Aorta (tissue), 5 donors: ENCODE data around the gene CXCL11. TPM values are rescaled to one million over a fixed set of nuclear protein-coding genes. Genes with fewer than 3 reads are reported as not detected.

ENCODE experiments used
- ATAC-seq: fragments of 200-7000 bp; cut with Tn5 transposase; one replicate; pipeline ENCODE4 v1.9.1; 2022; ENCODE audit warnings: moderate library complexity; ENCODE audit not compliant: low FRiP score
- DNase-seq, 2 donors: peaks; one replicate each; pipeline ENCODE4 v3.0.0-alpha.2; 2020
- H3K27ac ChIP-seq, 2 donors: one replicate each; pipeline ENCODE4 v1.5.1; 2013; ENCODE audit warnings: low read length in 2 of 2, mild to moderate bottlenecking in 2 of 2, moderate library complexity in 2 of 2, control low read depth in 1 of 2, inconsistent platforms in 1 of 2, low read depth in 1 of 2
- H3K27me3 ChIP-seq, 2 donors: one replicate each; pipeline ENCODE4 v1.6.1; 2013; ENCODE audit warnings: control low read depth in 1 of 2, low read length in 1 of 2, mild to moderate bottlenecking in 1 of 2, moderate library complexity in 1 of 2; ENCODE audit not compliant: insufficient read depth in 2 of 2, control insufficient read depth in 1 of 2
- H3K36me3 ChIP-seq, 2 donors: one replicate each; pipeline ENCODE4 v1.6.1; 2013; ENCODE audit warnings: control low read depth in 1 of 2, low read length in 1 of 2, mild to moderate bottlenecking in 1 of 2; ENCODE audit not compliant: insufficient read depth in 2 of 2, control insufficient read depth in 1 of 2
- H3K4me1 ChIP-seq, 2 donors: one replicate each; pipeline ENCODE4 v1.6.1; 2013; ENCODE audit warnings: low read length in 2 of 2, control low read depth in 1 of 2, mild to moderate bottlenecking in 1 of 2, moderate library complexity in 1 of 2; ENCODE audit not compliant: insufficient read depth in 2 of 2, control insufficient read depth in 1 of 2
- H3K4me3 ChIP-seq, 2 donors: one replicate each; pipeline ENCODE4 v1.5.1; 2013; ENCODE audit warnings: low read length in 2 of 2, control low read depth in 1 of 2, mild to moderate bottlenecking in 1 of 2
- H3K9me3 ChIP-seq: one replicate; pipeline ENCODE4 v1.6.1; 2013; ENCODE audit warnings: mild to moderate bottlenecking, low read length; ENCODE audit not compliant: control insufficient read depth
- WGBS, 2 donors: extraction: QIAGEN DNeasy Blood & Tissue Kit; methylation state at CpG; one replicate each; pipeline ENCODE4 v1.1.7; 2013; 5-methylcytosine and 5-hydroxymethylcytosine counted together
- intact Hi-C, 2 donors: fragments of 100-400 bp; cut with DNase I; formaldehyde crosslinking; loops; one replicate each; pipeline versions ENCODE4 v1.14.2 to v1.15.0; 2022
- polyA plus RNA-seq, 2 donors: library from polyadenylated mRNA; stranded (reverse); fragments of 200-250 nt; gene quantifications; one replicate each; pipeline ENCODE4 v1.2.3, GENCODE V29; 2013
- total RNA-seq, 2 donors: library from RNA; stranded (reverse); fragmentation: NEBNext Ultra II Directional; extraction: Animal tissue kit (Norgen Biotek cat#: 25700); gene quantifications; one replicate each; pipeline ENCODE4 v1.2.1, GENCODE V29; 2021
- donor health status: healthy with polysubstance abuse.
- donor health status: Bipolar disorder and iron deficiency.
- donor health status: DM: no; HTN: no; CAD: no.
- donor health status: DM: no; HTN: no; CAD: no.
- donor health status: DM: yes; HTN: yes; CAD: no.

CXCL11 gene
- total and polyA plus RNA-seq, 4 donors = 0.23 to 2.3 (median 0.45) TPM

DNA sequence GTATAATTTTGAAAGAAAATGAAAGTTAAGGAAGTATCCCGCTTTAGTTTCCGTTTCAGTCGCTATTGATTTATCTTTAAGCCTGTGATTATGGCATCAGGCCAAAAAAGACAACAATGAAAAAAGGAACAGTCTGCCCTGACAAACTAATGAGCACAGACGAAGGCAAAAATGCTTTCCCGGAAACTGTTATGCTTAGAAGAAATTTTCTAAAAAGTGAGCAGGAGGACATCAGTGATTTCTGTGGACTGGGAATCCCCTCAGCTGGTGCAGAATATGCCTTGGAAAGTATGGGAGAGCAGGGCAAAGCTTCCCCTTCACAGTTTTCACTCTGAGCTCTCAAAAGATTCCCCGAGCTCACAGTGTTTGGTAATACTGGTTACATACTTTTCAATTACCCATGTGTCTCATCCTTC is 7.5 kb downstream of the CXCL11 start:
- DNase-seq (no peak), ATAC-seq (peak; percentile 41)
- H3K4me3 ChIP-seq = no peak overlapping the region
- no peak overlapping the region for H3K27ac ChIP-seq
- H3K9me3 ChIP-seq = no peaks in the 10 kb centered on the region
- no peaks in the 10 kb centered on the region for H3K27me3 ChIP-seq
- no peaks in the 10 kb centered on the region for H3K36me3 ChIP-seq
- H3K4me1 ChIP-seq = no peaks in the 10 kb centered on the region
- WGBS, 2 donors = 7 to 13% methylated on average over 6 of the region's 6 CpGs
- intact Hi-C loops = no loop called here

DNA sequence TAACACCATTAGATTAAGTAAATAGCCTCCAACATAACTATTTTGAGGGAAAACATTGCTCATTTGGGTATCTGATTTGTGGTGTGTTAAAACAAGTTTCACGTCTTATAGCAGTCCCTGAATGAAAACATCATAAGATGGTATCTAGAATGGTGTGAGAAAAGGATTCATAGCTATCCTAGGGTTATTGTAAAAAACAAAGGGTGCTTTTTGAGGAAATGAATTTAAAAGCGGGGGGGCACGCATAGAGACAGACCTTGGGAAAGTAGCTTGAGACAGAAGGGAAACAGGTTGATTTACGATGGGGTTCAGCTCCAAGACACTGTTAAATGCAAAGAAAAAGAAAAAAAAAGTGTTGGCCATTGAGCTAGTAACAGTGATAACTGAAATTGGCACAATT is 11.8 kb downstream of the CXCL11 start:
- intact Hi-C loops = no loop called here
- H3K9me3 ChIP-seq = no peaks in the 10 kb centered on the region
- H3K4me3 ChIP-seq = no peak overlapping the region

GRCh38 chr4:76023389-76023788 is 12.5 kb downstream of the CXCL11 start, which contains the start of gene CXCL10:
TSS of gene CXCL10 (minus strand) at chr4:76023497. CDS start at chr4:76023431, 66 bp downstream.
- Histone ChIP-seq H3K4me1 (no peaks in the 10 kb centered on the region), H3K27me3 (no peaks in the 10 kb centered on the region), H3K4me3 (no peak within 1 kb of the TSS), H3K9me3 (no peaks in the 10 kb centered on the region), H3K36me3 (no peaks in the 10 kb centered on the region), H3K27ac (no peak within 1 kb of the TSS)
- no peak for DNase-seq
- ATAC-seq = no peak
- intact Hi-C loops = no loop called here
- WGBS, 2 donors = 7 to 15% methylated on average over 3 of the region's 3 CpGs

More for the DNA sequence above, 11.8 kb downstream of the CXCL11 start:
- Histone ChIP-seq H3K27ac (no peak overlapping the region), H3K36me3 (no peaks in the 10 kb centered on the region), H3K27me3 (no peaks in the 10 kb centered on the region), H3K4me1 (no peaks in the 10 kb centered on the region)
- 81 to 85% methylated on average over 4 of the region's 4 CpGs for WGBS, 2 donors
- DNase-seq (no peak), ATAC-seq (no peak)

DNA sequence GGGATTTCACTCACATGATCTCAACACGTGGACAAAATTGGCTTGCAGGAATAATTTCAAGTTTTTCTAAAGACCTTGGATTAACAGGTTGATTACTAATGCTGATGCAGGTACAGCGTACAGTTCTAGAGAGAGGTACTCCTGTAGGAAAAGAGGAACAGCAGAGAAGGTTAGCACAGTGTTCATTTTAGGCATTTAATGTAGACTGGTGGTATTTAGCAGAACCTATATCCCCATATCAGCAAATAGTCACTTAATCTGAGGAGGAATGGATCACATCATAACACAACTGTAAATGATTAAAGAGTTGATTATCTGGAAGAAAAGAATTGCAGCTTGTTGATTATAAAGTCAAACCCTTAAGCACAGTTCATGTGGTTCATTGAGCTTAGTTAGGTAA is 13.2 kb downstream of the CXCL11 start:
- no peak for ATAC-seq
- no peak overlapping the region for H3K4me3 ChIP-seq
- intact Hi-C loops = no loop called here

GRCh38 chr4:76022031-76022430 is 13.8 kb downstream of the CXCL11 start:
- Histone ChIP-seq H3K27me3 (no peaks in the 10 kb centered on the region), H3K4me3 (no peak overlapping the region), H3K27ac (no peak overlapping the region), H3K4me1 (no peaks in the 10 kb centered on the region), H3K36me3 (no peaks in the 10 kb centered on the region), H3K9me3 (no peaks in the 10 kb centered on the region)
- intact Hi-C loops = no loop called here
- 83 to 87% methylated on average over 4 of the region's 4 CpGs for WGBS, 2 donors
- ATAC-seq (no peak), DNase-seq (no peak)

More for the DNA sequence above, 13.2 kb downstream of the CXCL11 start:
- H3K27me3 ChIP-seq = no peaks in the 10 kb centered on the region
- 83 to 86% methylated on average over 2 of the region's 2 CpGs for WGBS, 2 donors
- H3K36me3 ChIP-seq = no peaks in the 10 kb centered on the region
- H3K9me3 ChIP-seq = no peaks in the 10 kb centered on the region
- DNase-seq = no peak
- H3K4me1 ChIP-seq = no peaks in the 10 kb centered on the region
- no peak overlapping the region for H3K27ac ChIP-seq

DNA sequence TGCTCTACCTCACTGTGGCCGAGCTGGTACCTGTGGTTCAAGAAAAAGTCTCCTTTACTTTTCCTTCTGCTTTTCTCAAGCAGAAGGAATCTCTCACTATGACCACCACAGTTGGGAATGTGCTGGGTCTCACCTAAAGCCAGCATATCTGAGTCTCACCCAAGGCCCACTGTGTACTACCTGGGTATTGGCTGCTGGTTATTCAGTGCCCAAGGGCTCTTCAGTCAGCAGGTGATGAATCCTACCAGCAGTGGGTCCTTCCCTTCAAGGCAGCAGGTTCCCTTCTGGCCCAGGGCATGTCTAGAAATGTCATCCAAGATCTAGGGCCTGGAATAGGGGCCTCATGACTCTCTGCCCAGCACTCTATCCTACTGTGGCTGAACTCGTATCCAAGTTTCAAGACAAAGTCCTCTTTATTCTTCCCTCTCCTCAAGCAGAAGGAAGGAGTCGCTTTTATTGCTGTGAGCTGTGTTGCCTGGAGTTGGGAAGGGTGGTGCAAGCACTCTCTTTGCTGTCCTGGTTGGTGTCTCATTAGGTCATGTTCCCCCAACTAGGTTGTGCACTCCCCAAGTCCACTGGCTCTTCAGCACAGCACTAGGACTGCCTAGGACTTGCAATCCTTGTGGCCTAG is 18.7 kb downstream of the CXCL11 start:
- Histone ChIP-seq H3K4me3 (no peak overlapping the region), H3K9me3 (no peaks in the 10 kb centered on the region), H3K27ac (no peak overlapping the region), H3K36me3 (no peaks in the 10 kb centered on the region), H3K4me1 (no peaks in the 10 kb centered on the region), H3K27me3 (no peaks in the 10 kb centered on the region)
- DNase-seq (no peak), ATAC-seq (no peak)
- intact Hi-C loops = no loop called here
- 90 to 97% methylated on average over 3 of the region's 3 CpGs for WGBS, 2 donors

DNA sequence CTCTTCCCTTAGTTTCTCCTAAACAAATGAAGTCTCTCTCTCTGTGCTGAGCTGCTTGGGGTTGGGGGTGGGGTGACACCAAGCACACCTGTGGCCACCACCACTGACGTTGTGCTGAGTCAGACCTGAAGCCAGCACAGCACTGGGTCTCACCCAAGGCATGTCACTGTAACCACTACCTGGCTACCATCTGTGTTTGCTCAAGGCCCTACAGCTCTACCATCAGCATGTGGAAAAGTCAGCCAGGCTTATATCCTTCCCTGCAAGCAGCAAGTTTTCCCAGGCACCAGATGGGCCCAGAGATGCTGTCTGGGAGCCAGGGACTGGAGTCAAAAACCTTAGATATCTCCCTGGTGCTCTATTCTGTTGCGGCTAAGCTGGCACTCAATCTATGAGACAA is 19.5 kb downstream of the CXCL11 start:
- Histone ChIP-seq H3K27me3 (no peaks in the 10 kb centered on the region), H3K27ac (no peak overlapping the region), H3K36me3 (no peaks in the 10 kb centered on the region), H3K4me1 (no peaks in the 10 kb centered on the region), H3K4me3 (no peak overlapping the region), H3K9me3 (no peaks in the 10 kb centered on the region)
- DNase-seq (no peak), ATAC-seq (no peak)
- intact Hi-C loops = no loop called here
- WGBS, 2 donors = 89 to 90% methylated on average over 2 of the region's 2 CpGs

DNA sequence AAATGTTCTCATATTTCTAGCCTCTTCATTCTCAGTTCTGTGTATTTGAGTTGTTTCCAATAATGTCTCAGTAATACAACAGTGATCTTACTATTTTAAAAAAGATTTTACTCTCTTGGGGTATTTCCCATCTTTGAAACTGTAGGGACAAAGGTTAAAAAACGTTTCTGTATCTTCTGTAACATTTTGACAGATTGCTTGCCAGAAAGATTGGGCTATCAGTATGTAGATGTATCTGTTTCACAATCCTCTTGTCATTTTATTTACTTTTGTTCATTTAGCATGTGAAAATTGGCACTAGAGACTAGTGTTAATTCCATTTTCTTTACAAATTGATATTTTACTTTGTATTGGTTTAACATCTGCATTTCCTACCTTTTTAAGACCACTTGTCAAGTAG is 22.3 kb downstream of the CXCL11 start:
- no peaks in the 10 kb centered on the region for H3K36me3 ChIP-seq
- ATAC-seq = no peak
- H3K27me3 ChIP-seq = no peaks in the 10 kb centered on the region
- no peak overlapping the region for H3K4me3 ChIP-seq
- H3K4me1 ChIP-seq = no peaks in the 10 kb centered on the region
- intact Hi-C loops = no loop called here
- 19 to 26% methylated on average over 1 of the region's 1 CpG for WGBS, 2 donors
- DNase-seq = no peak
- no peaks in the 10 kb centered on the region for H3K9me3 ChIP-seq
- H3K27ac ChIP-seq = no peak overlapping the region

DNA sequence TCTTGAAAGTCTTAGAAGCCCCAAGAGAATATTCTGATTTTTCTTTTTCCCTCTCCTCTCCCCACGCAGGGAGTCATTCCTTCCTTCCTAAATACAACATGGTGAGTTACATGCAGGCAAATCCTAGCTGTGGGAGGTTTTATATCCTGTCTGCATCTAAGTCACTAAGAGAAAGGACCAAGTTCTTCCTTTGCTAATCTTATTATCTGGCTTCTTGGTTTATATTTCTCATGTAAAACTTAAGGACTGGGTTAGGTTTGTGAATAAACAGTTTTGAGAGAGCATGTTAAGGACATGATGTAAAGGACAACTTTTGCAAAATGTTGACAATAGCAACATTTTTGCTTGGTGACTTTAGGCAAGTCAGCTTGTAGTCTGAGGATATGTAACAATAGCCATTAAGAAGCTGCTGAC is 23.5 kb downstream of the CXCL11 start:
- Histone ChIP-seq H3K4me3 (no peak overlapping the region), H3K36me3 (no peaks in the 10 kb centered on the region), H3K9me3 (no peaks in the 10 kb centered on the region), H3K27ac (no peak overlapping the region), H3K27me3 (no peaks in the 10 kb centered on the region), H3K4me1 (no peaks in the 10 kb centered on the region)
- WGBS, 2 donors = 29 to 40% methylated on average over 1 of the region's 1 CpG
- no peak for ATAC-seq
- DNase-seq = no peak
- intact Hi-C loops = no loop called here
